GM11168 (cell line): ENCODE measurements around the gene CDC42BPG.

ENCODE experiments used
- in situ Hi-C: fragments of 300-500 bp; cut with MboI; formaldehyde crosslinking; loops from one replicate; pipeline ENCODE4 v1.12.0; 2022; ENCODE audit warnings: low sequenced_read_pairs; ENCODE audit not compliant: unreplicated experiment

The CDC42BPG gene

GRCh38 chr11:64879244-64879900 lies 34.9 kb upstream of the CDC42BPG start:
- in situ Hi-C loops, result no loop called here

DNA sequence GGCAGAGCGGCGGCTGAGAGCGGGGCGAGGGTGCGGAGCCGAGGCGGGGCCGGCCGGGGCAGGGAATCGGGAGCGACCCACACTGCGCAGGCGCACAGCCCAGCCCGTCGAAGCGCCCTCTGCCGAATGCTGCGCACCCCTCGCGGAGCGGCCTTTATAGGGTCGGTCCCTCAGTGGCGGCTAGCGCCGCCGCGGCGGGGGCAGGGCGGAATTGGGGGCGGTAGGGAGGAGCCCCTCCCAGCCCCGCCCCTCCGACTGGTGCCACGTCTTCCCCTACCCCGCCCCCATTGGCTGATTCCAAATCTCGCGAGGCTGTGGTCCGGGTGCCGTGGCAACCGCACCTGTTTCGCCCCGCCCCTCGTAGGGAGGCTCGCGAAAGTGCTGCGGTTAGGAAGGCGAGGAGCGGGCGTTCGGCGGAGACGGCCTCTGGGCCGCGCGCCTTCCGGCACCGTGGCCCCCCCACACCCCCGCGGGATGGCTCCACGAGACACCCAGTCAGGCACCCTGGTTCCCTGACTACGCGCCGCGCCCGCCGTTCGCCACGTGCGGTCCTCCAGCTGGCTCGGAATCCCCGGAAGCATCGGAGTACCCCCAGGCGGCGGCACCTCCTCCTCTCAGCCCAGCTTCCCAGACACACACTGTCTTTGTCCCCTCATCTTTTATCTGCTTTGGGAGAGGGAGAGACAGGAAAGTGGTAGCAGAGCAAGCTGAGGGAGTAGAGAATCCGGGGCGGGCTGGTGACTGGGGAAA lies 34.2 kb upstream of the CDC42BPG start, which contains the start of gene EHD1:
EHD1 (minus strand) TSS at position 128 of the 750 bp plus-strand sequence. CDS start 157 bp downstream, outside the sequence.
- in situ Hi-C loops, result no loop called here

DNA sequence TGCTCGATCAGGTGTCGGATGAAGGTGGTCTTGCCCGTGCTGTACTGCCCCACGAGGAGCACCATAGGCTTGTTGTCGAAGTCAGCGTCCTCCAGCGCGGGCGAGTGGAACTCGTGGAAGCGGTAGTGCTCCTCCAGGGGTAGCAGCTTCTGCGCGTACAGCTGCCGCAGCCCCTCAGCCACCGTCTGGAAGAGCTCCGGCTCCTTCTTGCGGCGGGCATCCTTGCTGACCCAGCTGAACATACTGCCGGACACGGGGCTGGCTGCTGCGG lies 33.7 kb upstream of the CDC42BPG start:
- in situ Hi-C loops, result no loop called here

GRCh38 chr11:64877390-64878222 lies 33.2 kb upstream of the CDC42BPG start:
- in situ Hi-C loops, result no loop called here

- in situ Hi-C loops, result no loop called here
Measured at GRCh38 chr11:64876835-64877341, 32.4 kb upstream of the CDC42BPG start.

- in situ Hi-C loops, result no loop called here
Measured at GRCh38 chr11:64876229-64876750, 31.8 kb upstream of the CDC42BPG start.

DNA sequence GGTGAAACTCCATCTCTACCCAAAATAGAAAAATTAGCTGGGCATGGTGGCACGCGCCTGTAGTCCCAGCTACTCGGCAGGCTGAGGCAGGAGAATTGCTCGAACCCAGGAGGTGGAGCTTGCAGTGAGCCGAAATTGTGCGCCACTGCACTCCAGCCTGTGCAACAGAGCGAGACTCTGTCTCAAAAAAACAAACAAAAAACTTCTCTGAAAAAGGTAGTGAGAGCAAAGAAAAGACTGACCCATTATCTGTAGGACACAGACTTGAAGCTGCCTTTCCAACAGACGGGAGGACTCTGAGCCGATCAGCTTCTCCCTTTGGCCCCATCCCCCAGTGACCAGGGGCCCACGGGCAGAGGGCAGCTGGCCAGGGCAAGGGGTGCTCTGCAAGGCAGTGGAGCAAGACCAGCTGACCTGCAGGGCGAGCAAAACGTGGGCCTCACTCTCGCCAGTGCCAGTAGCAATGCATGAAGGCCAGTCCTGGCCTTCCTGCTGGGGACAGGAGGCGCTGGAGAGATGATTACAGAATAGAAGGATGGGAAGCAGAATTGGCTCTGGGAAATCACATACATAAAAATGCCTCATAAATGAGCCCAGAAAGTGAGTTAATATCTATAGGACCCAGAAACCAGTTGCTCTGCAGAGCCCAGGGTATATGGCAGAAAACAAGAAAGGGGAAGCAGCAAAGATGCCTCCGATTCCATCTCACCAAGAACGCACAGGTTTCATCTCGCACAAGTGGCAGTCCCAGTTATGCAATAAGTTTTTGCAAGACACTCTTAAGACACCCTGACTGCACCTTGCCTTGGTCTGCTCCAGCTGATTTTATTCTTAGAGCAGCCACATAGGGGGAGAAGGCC lies 31.1 kb upstream of the CDC42BPG start:
- in situ Hi-C loops, result no loop called here

DNA sequence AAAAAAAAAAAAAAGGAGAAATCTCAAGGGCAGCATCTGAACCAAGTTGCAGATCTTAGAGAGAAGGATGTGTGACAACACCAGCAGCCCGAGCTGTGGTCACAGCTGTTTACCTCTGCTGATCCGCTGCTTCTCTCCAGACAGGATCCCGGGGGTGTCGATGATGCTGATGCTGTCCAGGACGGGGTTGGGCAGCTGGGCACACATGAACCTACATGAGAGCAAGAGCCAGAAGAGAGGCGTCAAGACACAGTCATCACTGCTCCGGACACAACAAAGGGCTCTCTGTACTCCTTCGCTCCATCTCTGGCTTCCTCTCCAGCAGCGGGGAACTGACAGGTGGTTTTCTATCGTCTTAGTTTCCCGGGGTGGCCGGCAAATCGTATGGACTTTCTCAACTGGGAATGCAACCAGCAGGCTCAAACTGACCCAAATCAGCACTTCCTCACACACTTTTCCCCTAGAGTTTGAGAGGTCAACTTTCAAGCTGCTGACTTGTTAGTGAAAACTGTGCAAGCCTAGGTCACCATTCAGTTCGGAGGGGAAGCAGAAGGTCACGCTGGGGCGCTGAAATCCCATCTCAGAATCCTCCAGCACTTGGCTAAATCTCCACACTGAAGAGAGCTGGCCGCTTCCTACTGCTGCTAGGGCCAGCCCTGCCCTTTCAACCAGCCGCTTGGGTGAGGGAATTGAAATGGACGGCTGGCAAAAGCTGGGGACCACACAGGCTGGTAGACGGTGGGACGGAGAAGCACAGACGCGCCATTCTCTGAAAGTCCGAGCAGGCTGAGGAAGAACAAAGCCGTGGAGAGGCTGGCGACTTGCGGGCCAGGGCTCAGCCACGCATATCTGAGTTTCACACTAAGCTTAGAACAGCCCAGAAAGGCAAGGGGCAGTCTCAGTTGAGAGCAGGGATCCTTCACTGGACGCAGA lies 30.1 kb upstream of the CDC42BPG start:
- in situ Hi-C loops, result no loop called here

DNA sequence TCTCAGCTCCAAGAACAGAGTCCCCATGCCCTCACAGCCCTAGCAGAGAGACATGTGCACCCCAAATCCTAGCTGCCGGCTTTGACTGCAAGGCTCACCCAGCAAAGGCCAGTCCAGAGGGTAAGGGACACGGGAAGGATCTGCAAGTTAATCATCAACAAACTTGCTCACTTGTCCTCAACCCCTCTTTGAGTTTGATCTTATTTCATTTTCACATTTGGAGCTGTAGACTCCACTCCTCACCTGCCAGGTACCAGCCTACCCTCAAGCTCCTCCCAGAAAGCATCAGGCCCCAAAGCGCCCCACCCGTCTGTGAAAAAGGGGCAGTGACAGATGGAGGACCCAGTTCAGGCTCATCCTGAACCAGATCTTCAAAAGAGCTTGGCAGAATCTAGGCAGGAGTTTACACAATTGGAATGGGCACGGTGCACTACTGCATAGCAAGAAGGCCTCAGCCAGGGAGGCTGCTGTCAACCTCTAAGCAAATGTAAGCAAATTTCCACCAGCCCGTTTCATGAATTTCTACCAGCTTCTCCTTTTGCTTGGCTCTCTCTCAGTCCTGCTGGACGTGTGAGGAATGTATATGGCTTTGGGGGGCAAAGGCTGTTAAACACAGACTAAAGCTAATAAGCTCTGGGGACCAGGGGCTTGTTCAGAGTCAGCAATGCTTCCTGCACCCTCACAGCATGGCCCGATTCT lies 28.5 kb upstream of the CDC42BPG start:
- in situ Hi-C loops, result no loop called here

GRCh38 chr11:64871492-64871891 lies 27.0 kb upstream of the CDC42BPG start:
- in situ Hi-C loops, result no loop called here

DNA sequence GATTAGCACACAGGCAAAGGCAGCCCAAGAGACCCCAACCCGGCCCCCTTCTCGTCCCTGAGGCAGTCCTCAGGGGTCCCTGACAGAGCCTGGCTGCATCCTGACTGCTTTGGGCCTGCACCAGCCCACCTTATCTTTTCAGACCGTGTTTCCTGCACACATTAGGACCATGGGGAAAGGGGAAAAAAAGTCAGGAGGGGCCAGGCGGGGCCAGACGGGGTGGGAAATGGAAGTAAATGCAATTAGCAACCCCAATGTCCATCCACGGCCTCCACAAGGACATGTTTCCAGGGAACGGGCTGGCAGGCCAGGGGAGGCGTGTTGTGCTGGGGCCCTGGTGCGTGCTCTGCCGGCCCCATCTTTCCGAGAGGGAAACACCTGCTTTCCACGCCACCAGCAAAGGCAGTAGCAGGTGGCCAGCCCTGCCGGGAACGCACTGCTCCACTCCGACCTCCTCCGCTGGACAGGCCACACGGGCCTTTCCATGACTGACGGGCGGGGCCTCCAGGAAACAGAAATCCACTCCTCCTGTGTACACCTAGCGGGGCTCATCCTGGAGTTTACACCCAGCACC lies 26.5 kb upstream of the CDC42BPG start:
- in situ Hi-C loops, result no loop called here

- in situ Hi-C loops, result no loop called here
Measured at GRCh38 chr11:64870176-64870892, 25.9 kb upstream of the CDC42BPG start.

DNA sequence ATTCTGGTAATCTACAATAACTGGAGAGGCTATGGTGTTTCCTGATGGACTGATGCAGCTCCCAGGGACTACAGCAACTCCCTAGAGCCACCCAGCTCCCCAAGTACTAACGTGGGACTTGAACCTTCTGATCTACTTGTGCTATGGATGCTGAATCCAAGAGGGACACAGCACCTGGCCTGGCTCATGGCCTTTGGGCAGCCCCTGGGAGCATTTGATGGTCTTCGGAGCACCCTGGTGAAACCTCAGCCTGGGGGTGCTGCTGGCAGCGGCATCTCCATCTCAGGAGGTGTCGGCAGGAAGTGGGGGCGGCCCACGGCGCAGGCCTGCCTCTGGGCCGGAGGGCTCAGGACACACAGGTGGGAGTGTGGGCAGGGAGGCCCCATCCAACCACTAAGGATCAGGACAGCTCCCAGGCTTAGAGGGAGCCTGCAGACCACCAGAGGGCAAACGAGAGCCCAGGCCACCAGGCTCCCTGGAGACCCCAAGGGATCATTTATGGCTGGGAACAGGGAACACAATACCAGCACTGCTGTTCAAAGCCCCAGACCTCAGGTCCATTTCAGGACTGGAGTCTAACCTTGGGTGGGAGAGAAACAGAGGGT lies 25.2 kb upstream of the CDC42BPG start:
- in situ Hi-C loops, result no loop called here

GRCh38 chr11:64868904-64869570 lies 24.6 kb upstream of the CDC42BPG start:
- in situ Hi-C loops, result no loop called here

DNA sequence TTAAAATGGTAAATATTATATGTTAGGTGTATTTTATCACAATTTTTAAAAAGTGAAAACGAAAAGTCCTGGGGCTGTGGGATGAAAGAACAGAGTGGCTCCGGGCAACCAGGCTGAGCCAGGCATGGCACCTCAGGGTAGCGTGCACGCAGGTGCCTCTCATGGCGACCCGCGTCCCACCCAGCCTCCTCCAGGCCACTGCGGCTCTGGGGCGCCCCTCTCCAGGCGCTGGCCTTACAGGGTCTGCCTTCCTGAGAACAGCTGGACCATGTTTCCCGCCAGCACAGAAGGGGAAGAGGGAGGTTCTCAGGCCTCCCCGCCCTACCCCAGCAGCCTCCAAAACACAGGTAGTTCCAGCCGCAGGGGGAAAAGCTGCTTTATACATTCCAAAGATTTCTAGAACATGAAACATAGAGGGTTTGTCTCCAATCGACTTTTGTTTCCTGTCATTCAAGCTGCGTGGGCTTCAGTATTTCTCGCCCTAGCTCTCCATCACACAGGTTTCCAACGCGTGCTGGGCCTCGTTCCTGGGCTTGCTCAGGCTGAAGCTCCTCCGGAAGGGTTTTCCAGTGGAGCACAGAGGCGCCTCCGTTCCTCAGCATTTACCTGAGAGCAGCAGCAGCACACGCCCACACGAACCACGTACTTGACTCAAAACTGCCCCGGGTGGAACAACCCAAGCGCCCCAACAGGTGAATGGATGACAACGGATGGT lies 23.5 kb upstream of the CDC42BPG start:
- in situ Hi-C loops, result no loop called here

DNA sequence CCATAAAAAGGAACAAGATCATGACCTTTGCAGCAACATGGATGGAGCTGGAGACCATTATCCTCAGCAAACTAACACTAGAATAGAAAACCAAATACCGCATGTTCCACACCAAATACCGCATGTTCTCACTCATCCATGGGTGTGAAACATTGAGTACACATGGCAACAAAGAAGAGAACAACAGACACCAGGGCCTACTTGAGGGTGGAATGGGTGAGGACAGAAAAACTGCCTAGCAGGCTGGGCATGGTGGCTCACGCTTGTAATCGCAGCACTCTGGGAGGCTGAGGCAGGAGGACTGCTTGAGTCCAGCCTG lies 21.7 kb upstream of the CDC42BPG start:
- in situ Hi-C loops, result no loop called here
